ENCODE data around the gene WFDC1.
"Not testable (repeated sequence)": the region's sequence is repeated elsewhere in the genome, so short reads cannot be mapped to it uniquely, and the experiment has no call there.

The WFDC1 gene

DNA sequence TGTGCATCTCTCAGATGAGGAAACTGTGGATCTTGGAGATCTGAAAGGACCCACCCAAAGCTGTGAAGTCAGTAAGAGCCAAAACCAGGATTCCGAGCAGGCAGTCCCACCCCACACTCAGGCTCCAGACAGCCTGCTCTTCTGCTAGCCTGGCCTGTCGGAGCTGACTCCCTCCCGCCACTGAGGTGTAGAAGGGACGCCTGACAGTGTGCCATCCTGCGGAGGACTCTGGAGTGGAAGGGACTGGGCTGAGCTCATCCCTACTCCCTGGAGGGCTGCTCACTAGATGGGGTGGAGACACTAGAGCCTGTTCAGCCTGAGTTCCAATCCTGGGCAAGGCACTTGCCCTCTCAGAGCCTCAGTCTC is 36.0 kb downstream of the WFDC1 start:
- no peak for DNase-seq

DNA sequence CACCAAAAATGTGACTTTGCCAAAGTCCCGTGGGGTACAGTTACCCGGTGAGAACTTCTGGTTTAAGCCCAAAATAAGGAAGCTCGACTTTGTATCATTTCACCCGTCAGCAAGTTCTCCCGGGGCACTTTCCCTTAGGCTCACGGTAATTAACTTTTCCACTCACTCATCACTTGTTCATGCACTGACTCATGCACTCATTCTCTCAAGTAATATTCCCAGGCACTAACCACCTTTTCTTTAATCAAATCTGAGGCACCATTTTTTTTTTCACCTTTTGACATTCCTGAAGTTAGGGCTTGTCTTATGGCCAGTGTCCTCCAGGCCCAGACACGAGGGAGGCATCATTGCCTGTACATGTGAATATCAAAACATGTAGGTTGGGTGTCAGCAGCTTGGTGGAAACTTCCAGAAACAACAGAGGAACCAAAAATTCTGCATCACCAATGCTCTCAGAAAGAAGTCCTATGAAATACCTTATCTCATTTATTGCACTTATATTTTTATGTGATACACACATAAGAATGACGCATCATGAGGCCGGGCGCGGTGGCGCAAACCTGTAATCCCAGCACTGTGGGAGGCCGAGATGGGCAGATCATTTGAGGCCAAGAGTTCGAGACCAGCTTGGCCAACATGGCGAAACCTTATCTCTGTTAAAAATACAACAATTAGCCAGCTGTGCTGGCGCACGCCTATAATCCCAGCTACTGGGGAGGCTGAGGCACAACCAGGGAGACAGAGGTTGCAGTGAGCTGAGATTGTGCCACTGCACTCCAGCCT is 37.5 kb downstream of the WFDC1 start:
- no peak for DNase-seq

DNA sequence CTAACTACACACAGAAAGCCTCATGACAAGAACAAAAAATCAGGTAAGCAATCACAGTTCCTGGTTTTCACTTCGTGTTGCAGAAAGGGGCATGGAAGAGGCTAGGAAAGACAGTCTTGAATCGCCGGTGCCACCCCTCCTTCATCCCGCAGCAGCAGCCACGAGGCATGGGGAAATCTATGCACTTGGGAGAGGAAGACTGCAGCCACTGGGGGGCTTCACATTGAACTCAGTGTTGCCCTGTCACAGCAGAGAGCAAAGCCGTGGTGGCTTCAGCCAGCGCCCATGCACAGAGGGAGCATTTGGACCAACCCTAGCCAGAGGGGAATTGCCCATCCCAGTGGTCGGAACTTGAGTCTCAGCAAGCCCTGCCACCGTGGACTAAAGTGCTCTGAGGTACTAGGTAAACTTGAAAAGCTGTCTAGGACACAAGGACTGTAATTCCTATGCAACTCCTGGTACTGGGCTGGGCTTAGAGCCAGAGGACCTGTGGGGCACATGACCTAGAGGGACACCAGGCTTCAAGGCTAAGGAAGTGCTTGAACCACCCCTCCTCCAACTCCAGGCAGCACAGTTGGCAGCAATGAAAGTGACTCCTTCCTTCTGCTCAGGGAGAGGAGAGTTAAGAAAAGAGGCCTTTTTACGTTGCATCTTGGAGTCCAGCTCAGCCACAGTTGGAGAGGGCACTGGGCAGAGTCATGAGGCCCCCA is 38.5 kb downstream of the WFDC1 start:
- DNase-seq = no peak

GRCh38 chr16:84334058-84334457 is 39.4 kb downstream of the WFDC1 start:
- no peak for DNase-seq

GRCh38 chr16:84334482-84334881 is 39.8 kb downstream of the WFDC1 start:
- no peak for DNase-seq

DNA sequence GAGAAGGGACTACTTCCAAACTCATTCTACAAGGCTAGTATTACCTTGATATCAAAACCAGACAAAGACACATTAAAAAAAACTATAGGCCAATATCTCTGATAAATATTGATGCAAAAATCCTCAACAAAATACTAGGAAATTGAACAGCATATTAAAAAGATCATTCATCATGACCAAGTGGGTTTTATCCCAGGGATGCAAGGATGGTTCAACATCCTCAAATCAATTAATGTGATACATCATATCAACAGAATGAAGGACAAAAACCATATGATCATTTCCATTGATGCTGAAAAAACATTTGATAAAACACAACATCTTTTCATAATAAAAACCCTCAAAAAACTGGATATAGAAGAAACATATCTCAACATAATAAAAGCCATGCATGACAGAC is 42.6 kb downstream of the WFDC1 start:
- DNase-seq = not testable (repeated sequence)

DNA sequence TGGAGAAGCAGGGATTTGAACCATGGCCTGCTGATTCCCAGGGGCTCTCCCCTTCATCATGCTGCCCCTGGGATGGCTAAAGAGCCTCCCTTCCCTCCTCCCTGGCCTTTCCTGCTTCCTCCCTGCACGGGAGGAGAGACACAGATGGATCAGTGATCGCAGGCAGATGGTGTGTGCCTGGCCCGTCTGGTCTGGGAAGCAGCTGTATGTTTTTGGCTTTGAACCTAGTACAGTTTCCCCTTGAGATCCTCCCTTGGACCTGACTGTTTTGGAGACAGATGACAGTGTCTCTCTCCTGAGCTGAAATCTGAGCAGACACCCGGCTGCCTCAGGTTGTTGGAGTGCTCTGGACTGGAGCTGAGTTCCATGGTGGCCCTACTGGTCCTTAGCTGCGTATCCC is 44.6 kb downstream of the WFDC1 start:
- no peak for DNase-seq

GRCh38 chr16:84339766-84340165 is 45.1 kb downstream of the WFDC1 start:
- no peak for DNase-seq

GRCh38 chr16:84340325-84341040 is 45.8 kb downstream of the WFDC1 start:
- DNase-seq = no peak

DNA sequence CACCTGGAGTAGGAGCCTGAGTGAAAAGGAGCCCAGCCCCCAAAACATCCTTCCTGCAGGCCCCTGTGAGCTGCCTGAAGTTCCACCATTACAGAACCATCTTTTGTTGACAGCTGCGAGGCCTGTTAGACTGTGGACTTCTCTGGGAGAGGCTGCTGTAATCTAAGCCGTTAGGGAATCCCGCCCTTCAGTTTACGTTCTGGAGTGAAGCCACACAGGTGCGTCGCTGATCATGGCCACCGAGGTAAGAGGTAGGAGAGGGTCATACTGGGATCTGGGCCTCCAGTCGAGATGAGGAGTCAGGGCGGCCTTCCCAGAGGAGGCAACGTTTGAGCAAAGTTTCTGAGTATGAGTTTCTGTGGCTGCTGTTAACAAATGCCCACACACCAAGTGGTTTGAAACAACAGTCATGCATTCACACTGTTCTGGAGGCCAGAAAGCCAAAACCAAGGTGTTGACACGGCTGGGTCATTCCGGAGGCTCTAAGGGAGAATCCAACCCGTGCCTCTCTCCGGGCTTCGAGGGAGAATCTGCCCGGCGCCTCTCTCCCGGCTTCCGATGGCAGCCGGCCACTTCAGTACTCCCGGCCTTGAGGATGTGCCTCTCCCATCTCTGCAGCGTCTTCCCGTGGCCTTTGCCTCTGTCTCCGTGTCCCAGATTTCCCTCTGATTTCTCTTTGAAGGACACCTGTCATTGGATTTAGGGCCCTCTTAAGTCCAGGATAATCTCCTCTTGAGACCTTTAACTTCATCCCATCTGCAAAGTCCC is 47.0 kb downstream of the WFDC1 start:
- DNase-seq = no peak

DNA sequence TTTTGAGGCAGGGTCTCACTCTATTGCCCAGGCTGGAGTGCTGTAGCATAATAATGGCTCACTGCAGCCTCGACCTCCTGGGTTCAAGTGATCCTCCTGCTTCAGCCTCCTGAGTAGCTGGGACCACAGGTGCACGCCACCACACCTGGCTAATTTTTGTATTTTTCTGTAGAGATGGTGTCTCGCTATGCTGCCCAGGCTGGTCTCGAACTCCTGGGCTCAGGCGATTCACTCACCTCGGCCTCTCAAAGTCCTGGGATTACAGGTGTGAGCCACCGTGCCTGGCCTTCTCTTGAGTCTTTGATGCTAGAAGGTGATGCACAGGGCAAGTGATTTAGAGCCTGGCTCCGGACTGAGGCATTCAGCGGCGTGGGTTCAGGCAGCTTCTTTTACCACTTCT is 49.1 kb downstream of the WFDC1 start:
- not testable (repeated sequence) for DNase-seq

DNA sequence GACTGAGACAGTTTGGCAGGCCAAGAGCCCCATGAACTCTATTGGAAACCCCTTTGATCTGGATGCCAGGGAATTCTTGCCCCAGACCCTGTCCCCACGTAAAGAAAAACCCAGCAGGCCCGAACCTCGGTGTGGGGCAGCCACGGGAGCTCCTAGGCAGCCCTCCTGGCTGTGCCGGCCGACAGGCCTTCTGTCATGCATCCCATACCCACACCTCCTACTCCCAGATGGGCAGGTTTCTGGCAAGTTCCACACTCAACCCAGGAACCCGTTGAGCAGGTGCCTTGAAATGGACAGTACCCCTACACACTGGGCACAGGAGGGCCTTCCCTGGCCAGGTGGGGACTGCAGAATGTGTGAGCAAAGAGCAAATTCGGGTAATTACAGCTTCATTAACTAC is 50.1 kb downstream of the WFDC1 start:
- DNase-seq = no peak

DNA sequence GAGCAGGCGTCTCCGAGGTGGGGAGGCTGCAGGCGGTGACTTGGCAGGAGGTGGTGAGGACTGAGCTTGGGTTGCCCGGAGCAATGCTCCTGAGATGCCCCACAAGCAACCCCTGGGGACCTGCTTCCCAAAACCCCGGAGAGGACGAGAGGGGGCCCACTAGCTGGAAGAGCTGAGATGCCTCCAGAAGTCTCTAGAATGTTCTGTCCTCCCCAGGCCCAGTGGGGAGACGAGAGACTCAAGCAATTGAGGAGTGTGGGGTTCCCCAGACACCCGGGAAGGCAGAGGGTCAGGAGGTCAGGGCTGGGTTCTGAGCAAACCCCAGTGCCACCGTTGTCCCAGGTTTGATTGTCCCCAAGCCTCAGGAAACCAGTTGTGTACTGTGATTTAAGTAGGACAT is 52.5 kb downstream of the WFDC1 start:
- no peak for DNase-seq

DNA sequence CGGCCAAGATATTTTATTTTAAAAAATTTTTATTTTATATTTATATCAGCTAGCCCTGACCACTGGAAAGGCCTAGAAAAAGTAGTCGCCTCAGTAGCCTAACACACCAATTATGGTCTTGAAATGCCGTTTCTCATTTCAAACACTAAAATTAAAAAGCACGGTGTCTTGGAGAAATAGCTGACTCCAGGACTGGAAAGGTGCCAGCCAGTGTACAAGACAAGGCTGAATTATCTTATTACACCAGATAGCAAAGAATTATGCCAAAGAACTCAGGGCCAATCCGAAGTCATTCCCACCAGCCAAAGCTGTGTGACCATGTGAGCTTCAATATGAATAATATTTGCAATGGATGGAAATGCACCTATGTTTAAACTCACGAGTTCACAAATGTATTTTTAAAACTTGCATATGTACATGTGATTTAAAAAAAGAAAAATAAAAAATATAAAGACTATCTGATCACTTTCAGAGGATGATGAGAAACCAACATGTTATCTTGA is 53.8 kb downstream of the WFDC1 start:
- DNase-seq = no peak

DNA sequence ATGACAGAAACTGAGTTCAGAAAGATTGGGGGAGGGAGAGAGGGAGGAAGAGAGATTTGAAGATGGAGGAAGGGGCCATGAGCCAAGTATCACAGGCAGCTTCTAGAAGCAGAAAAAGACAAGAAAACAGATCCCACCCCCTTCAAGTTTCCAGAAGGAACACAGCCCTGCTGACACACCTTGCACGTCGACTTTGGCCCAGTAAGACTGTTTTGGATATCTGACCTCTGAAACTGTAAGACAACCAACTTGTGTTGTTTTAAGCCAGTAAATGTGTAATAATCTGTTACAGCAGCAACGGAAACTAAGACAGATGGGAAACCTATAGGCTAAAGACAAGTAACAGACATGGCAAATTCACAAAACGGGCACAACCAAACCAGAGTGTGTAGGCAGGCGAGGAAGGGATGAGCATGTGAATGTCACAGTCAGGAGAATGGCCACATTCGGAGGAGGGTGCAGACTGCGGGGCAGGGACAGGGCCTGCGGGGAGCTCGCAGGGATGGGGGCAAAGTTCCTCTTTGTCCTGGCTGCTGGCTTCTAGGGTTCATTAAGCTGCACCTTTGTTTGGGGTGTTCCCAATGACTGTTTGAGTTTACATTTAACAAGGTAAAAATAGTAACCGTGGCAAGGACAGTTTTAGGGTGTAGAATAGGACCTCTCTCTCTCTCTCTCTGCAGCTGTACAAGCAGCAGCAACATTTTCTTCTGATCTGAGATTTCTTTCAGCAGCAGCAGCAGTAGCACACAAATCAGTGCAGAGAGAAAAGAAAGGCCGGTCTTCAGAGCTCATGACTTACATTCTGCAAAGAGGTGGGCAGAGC is 55.4 kb downstream of the WFDC1 start:
- no peak for DNase-seq

GRCh38 chr16:84350685-84351400 is 56.2 kb downstream of the WFDC1 start:
- no peak for DNase-seq

DNA sequence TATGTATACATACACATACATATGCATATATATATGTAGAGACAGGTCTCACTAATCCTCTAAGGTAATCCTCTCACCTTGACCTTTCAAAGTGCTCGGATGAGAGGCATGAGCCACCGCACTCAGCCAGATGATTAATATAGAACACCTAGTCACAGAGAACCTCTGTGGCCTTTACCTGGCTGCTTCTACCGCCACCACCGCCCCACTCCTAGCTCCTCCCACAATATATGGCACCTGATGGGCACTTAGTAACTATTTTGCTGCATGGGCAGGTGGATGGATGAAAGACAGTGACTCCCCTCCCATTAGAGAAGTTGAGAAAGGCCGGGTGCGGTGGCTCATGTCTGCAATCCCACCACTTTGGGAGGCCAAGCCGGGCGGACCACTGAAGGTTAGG is 57.0 kb downstream of the WFDC1 start:
- no peak for DNase-seq

- DNase-seq = no peak
Observed at GRCh38 chr16:84354306-84354705, 59.6 kb downstream of the WFDC1 start.

- no peak for DNase-seq
Observed at GRCh38 chr16:84355149-84355548, 60.5 kb downstream of the WFDC1 start.

DNA sequence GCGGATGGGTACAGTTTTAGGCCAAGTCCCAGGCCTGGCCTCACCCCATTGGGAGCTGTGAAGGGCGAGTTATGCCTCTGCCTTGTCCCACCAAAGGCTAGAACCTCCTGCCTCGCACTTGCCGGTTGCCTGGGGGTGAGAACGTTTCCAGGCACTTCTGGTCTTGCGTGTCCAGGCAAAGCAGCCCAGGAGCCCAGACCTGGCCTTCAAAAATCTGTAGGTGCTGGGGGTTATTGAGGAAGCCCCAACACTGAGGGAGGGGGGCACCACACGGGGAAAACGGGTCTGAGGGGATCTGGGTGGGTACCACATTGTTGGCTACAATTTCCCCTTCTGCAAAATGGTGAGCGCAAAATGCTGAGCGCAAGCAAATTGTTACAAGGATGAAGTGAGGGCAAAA is 61.5 kb downstream of the WFDC1 start:
- DNase-seq = no peak

DNA sequence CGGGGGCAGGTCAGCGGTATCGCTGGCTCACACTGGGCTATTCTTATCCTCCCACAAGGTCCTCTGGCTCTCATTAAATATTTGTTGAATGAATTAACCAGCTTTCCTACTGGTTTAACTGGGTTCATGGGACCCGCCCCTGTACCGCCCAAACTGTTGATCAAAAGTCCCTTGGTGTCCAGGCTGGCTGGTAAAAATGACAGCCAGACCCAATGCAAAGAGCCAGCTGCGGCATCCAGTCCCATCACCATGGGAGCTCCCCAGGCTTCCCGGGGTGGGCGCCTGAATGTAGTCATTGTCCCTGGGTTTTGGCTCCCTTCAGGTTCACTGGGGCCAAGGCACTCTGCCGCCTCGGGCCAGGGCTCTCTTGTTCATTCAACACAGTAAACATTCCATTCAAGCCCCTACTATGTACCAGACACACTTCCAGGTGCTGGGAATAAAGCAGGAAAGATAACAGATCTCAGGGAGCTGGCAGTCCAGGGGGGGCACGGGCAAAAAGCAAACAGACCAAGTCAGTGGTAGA is 62.0 kb downstream of the WFDC1 start:
- DNase-seq = no peak
